IMR-90 (cell line): Measurements from ENCODE around the gene CYP2W1. TPM values are rescaled to one million over a fixed set of nuclear protein-coding genes. Genes with fewer than 3 reads are reported as not detected.
"Not testable (repeated sequence)": the region's sequence is repeated elsewhere in the genome, so short reads cannot be mapped to it uniquely, and the experiment has no call there.

Source experiments
- ATAC-seq: fragments of 200-7000 bp; cut with Tn5 transposase; 2 replicates; pipeline ENCODE4 v1.9.1; 2020; ENCODE audit warnings: low read depth, mild to moderate bottlenecking, moderate library complexity
- BruUV-seq: library from RNA; stranded (reverse); fragments of 400-500 nt; replicated peaks from 2 replicates; lab custom pipeline; 2021; lab: Mats Ljungman, UMichigan
- CTCF ChIA-PET: fragments of 300-600 bp; formaldehyde crosslinking; extraction: SDS; loops from one replicate; lab custom pipeline; 2021; ENCODE audit warnings: antibody characterized with exemption; lab: Yijun Ruan, JAX
- POLR2A ChIA-PET: fragments of 300-600 bp; sonication (Branson Sonifier 250); formaldehyde crosslinking; loops from one replicate; lab custom pipeline; 2022; ENCODE audit warnings: antibody characterized with exemption; ENCODE audit not compliant: unreplicated experiment; lab: Charles Lee
- DNase-seq: peaks from one replicate; pipeline ENCODE4 v3.0.0; 2013
- H2AFZ ChIP-seq: replicated peaks from 2 replicates; pipeline ENCODE3; 2013; ENCODE audit warnings: low read length, mild to moderate bottlenecking; ENCODE audit not compliant: poor library complexity
- H2AK5ac ChIP-seq: 2 replicates; pipeline ENCODE4 v1.6.1; 2013; ENCODE audit warnings: low read depth, low read length, inconsistent platforms
- H2AK9ac ChIP-seq: replicated peaks from 2 replicates; pipeline ENCODE3; 2013; ENCODE audit warnings: mild to moderate bottlenecking, low read depth, low read length, moderate library complexity; ENCODE audit not compliant: poor library complexity
- H2BK120ac ChIP-seq: 2 replicates; pipeline ENCODE4 v1.6.1; 2013; ENCODE audit warnings: low read depth, low read length, inconsistent platforms
- H2BK15ac ChIP-seq: 3 replicates; pipeline ENCODE4 v1.6.1; 2013; ENCODE audit warnings: low read depth, low read length, inconsistent platforms
- H2BK20ac ChIP-seq: 2 replicates; pipeline ENCODE4 v1.6.1; 2013; ENCODE audit warnings: low read depth, mild to moderate bottlenecking, inconsistent platforms, low read length, moderate library complexity
- H2BK5ac ChIP-seq: 2 replicates; pipeline ENCODE4 v1.6.1; 2013; ENCODE audit warnings: mild to moderate bottlenecking, low read depth, low read length, inconsistent platforms; ENCODE audit not compliant: poor library complexity, severe bottlenecking
- H3K14ac ChIP-seq: replicated peaks from 2 replicates; pipeline ENCODE4 v1.6.1; 2013; ENCODE audit warnings: low read depth, low read length, inconsistent platforms
- H3K18ac ChIP-seq: 2 replicates; pipeline ENCODE4 v1.6.1; 2013; ENCODE audit warnings: low read depth, low read length, control low read depth
- H3K23ac ChIP-seq: 2 replicates; pipeline ENCODE4 v1.6.1; 2013; ENCODE audit warnings: low read depth, low read length, inconsistent platforms
- H3K27ac ChIP-seq: 2 replicates; pipeline ENCODE4 v1.5.1; 2013; ENCODE audit warnings: mild to moderate bottlenecking, control low read depth, low read length; ENCODE audit not compliant: insufficient read depth
- H3K27me3 ChIP-seq: 2 replicates; pipeline ENCODE4 v1.6.1; 2013; ENCODE audit warnings: low read length; ENCODE audit not compliant: control insufficient read depth, insufficient read depth
- H3K36me3 ChIP-seq: 2 replicates; pipeline ENCODE4 v1.6.1; 2013; ENCODE audit warnings: low read length, mixed read lengths; ENCODE audit not compliant: control insufficient read depth, insufficient read depth
- H3K4ac ChIP-seq: 2 replicates; pipeline ENCODE4 v1.6.1; 2013; ENCODE audit warnings: low read depth, low read length, inconsistent platforms
- H3K4me1 ChIP-seq: 2 replicates; pipeline ENCODE4 v1.6.1; 2013; ENCODE audit warnings: low read length, mixed read lengths; ENCODE audit not compliant: control insufficient read depth, insufficient read depth
- H3K4me2 ChIP-seq: 2 replicates; pipeline ENCODE4 v1.6.1; 2013; ENCODE audit warnings: low read depth, mild to moderate bottlenecking, control low read depth, low read length, moderate library complexity
- H3K4me3 ChIP-seq: 2 replicates; pipeline ENCODE4 v1.5.1; 2013; ENCODE audit warnings: low read depth, mild to moderate bottlenecking, control low read depth, low read length, moderate library complexity; ENCODE audit not compliant: insufficient read depth
- H3K56ac ChIP-seq: 2 replicates; pipeline ENCODE4 v1.6.1; 2013; ENCODE audit warnings: low read length, inconsistent platforms; ENCODE audit not compliant: insufficient read depth; ENCODE audit errors: extremely low read depth
- H3K79me1 ChIP-seq, 2 experiments: 2 replicates each; pipeline ENCODE4 v1.6.1; 2013; ENCODE audit warnings: low read length in 2 of 2, inconsistent platforms in 1 of 2, low read depth in 1 of 2
- H3K9ac ChIP-seq: 2 replicates; pipeline ENCODE4 v1.6.1; 2013; ENCODE audit warnings: low read depth, low read length, control low read depth
- H3K9me1 ChIP-seq: 2 replicates; pipeline ENCODE4 v1.6.1; 2013; ENCODE audit warnings: low read length, inconsistent platforms; ENCODE audit not compliant: insufficient read depth
- H3K9me3 ChIP-seq: 2 replicates; pipeline ENCODE4 v1.6.1; 2013; ENCODE audit warnings: low read length; ENCODE audit not compliant: control insufficient read depth, insufficient read depth
- H4K20me1 ChIP-seq: 2 replicates; pipeline ENCODE4 v1.6.1; 2013; ENCODE audit warnings: low read length, inconsistent platforms; ENCODE audit not compliant: insufficient read depth
- H4K5ac ChIP-seq: 2 replicates; pipeline ENCODE4 v1.6.1; 2013; ENCODE audit warnings: mild to moderate bottlenecking, low read depth, low read length, control low read depth
- H4K8ac ChIP-seq, 2 experiments: 2 replicates each; pipeline ENCODE4 v1.6.1; 2013; ENCODE audit warnings: low read depth in 2 of 2, low read length in 2 of 2, control low read depth in 1 of 2, inconsistent platforms in 1 of 2
- H4K91ac ChIP-seq: 2 replicates; pipeline ENCODE4 v1.6.1; 2013; ENCODE audit warnings: low read depth, low read length, inconsistent platforms; ENCODE audit not compliant: insufficient read depth
- ELK1 ChIP-seq: fragments of 150-350 bp; IDR thresholded peaks from 2 replicates; pipeline ENCODE4 v1.6.1; 2016; ENCODE audit warnings: low read depth, mild to moderate bottlenecking, low read length, moderate library complexity, borderline replicate concordance
- WGBS, 2 experiments: methylation state at CpG; one replicate each; pipeline versions ENCODE4 v1.1.5 to v1.1.7; 2013; ENCODE audit warnings: missing lambda C conversion rate in 2 of 2; ENCODE audit not compliant: insufficient read length in 1 of 2; ENCODE audit errors: extremely low coverage in 2 of 2; 5-methylcytosine and 5-hydroxymethylcytosine counted together
- dilution Hi-C: fragments of 300-500 bp; cut with HindIII; formaldehyde crosslinking; loops from one replicate; pipeline ENCODE4 v1.14.3; 2018; ENCODE audit warnings: low sequenced_read_pairs; ENCODE audit not compliant: unreplicated experiment
- in situ Hi-C: fragments of 300-500 bp; cut with MboI; formaldehyde crosslinking; loops from 3 replicates; pipeline ENCODE4 v1.14.3; 2019; ENCODE audit warnings: low sequenced_read_pairs, inconsistent platforms, mixed read lengths
- intact Hi-C: fragments of 100-400 bp; cut with micrococcal nuclease; formaldehyde crosslinking; loops from 2 replicates; pipeline ENCODE4 v1.10.0; 2022
- polyA plus RNA-seq, 3 experiments: library from polyadenylated mRNA; depleted of rRNA; stranded (reverse); fragments of >200 nt; gene quantifications; 2 replicates each; pipeline ENCODE4 v1.2.3, GENCODE V29; 2012; ENCODE audit warnings: low replicate concordance in 1 of 3
- total RNA-seq: library from RNA; depleted of rRNA; stranded (reverse); fragments of >200 nt; gene quantifications from 2 replicates; pipeline ENCODE4 v1.2.3, GENCODE V29; 2012

Gene CYP2W1
- total and polyA plus RNA-seq, 2 of the 4 experiments (the other 2 are of a cell fraction): not detected

GRCh38 chr7:999941-1000935, 17.3 kb downstream of the CYP2W1 start (continued):
- TF ChIP-seq ELK1: no peak

DNA sequence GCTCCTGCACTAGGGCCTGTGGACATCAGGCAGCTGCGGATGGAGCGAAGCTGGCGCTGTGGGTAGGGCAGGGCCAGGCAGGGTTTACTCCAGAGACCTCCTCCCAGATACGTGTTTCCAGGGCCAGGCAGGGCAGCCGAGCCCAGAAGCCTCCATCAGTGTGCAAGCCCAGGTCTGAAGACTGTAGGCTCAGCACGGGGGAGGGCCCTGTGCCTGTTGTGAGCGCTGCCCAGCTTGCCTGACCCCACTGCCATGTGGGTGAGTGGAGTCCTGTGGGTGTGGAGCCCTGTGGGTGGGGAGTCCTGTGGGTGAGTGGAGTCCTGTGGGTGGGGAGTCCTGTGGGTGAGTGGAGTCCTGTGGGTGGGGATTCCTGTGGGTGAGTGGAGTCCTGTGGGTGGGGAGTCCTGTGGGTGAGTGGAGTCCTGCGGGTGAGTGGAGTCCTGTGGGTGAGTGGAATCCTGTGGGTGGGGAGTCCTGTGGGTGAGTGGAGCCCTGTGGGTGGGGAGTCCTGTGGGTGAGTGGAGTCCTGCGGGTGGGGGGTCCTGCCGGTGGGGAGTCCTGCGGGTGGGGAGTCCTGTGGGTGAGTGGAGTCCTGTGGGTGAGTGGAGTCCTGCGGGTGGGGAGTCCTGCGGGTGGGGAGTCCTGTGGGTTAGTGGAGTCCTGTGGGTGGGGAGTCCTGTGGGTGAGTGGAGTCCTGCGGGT, 18.2 kb downstream of the CYP2W1 start:
- H3K14ac ChIP-seq, H4K5ac ChIP-seq, H3K79me1 ChIP-seq, H3K4me2 ChIP-seq, H3K4me1 ChIP-seq, H2BK5ac ChIP-seq, H3K56ac ChIP-seq, BruUV-seq, CTCF ChIA-PET, H3K18ac ChIP-seq, H3K9ac ChIP-seq, H3K4me3 ChIP-seq, H2BK15ac ChIP-seq, DNase-seq, dilution Hi-C loops, H2BK20ac ChIP-seq, POLR2A ChIA-PET, H3K9me1 ChIP-seq, H3K27ac ChIP-seq, H4K91ac ChIP-seq, in situ Hi-C loops, H3K4ac ChIP-seq, H3K23ac ChIP-seq, H4K8ac ChIP-seq, H2BK120ac ChIP-seq, intact Hi-C loops, H4K20me1 ChIP-seq, H3K9me3 ChIP-seq, H2AK9ac ChIP-seq, H2AK5ac ChIP-seq, ATAC-seq, H2AFZ ChIP-seq, H3K27me3 ChIP-seq: not testable (repeated sequence)
- peaks cover 15% of the 10 kb centered on the region; the same call in 1 of the 2 replicates for H3K36me3 ChIP-seq
- 94% methylated on average over 4 of the region's 14 CpGs; no CpG with 5 or more reads in 1 of the 2 experiments for WGBS, 2 experiments

GRCh38 chr7:1002026-1002425, 19.0 kb downstream of the CYP2W1 start:
- dilution Hi-C loops, H3K9me3 ChIP-seq, POLR2A ChIA-PET, H3K27ac ChIP-seq, H3K4ac ChIP-seq, CTCF ChIA-PET, H2BK120ac ChIP-seq, H3K9ac ChIP-seq, H3K27me3 ChIP-seq, in situ Hi-C loops, H2BK15ac ChIP-seq, H3K4me3 ChIP-seq, H2AK5ac ChIP-seq, H4K91ac ChIP-seq, H3K23ac ChIP-seq, H2BK5ac ChIP-seq, H4K8ac ChIP-seq, H2AFZ ChIP-seq, intact Hi-C loops, H3K56ac ChIP-seq, BruUV-seq, H2AK9ac ChIP-seq, H3K9me1 ChIP-seq, H3K4me2 ChIP-seq, H2BK20ac ChIP-seq, H3K79me1 ChIP-seq, H3K4me1 ChIP-seq, DNase-seq, H4K5ac ChIP-seq, H4K20me1 ChIP-seq, H3K14ac ChIP-seq, H3K18ac ChIP-seq, ATAC-seq: not testable (repeated sequence)
- no CpG with 5 or more reads among the region's 4 CpGs for WGBS, 2 experiments
- peaks cover 18% of the 10 kb centered on the region for H3K36me3 ChIP-seq
